AG09319 (cell line): Measurements from ENCODE around the gene SOCS7.

Experiments used
- DNase-seq: peaks from one replicate; pipeline ENCODE4 v3.0.0-alpha.2; 2010; ENCODE audit warnings: low read depth; ENCODE audit errors: extremely low read depth
- TF ChIP-seq, protein P1 (sequence below): IDR thresholded peaks from 2 replicates; pipeline ENCODE4 v1.5.1; 2011; ENCODE audit warnings: low read depth, mild to moderate bottlenecking, inconsistent platforms, low read length, moderate library complexity

The SOCS7 gene

DNA sequence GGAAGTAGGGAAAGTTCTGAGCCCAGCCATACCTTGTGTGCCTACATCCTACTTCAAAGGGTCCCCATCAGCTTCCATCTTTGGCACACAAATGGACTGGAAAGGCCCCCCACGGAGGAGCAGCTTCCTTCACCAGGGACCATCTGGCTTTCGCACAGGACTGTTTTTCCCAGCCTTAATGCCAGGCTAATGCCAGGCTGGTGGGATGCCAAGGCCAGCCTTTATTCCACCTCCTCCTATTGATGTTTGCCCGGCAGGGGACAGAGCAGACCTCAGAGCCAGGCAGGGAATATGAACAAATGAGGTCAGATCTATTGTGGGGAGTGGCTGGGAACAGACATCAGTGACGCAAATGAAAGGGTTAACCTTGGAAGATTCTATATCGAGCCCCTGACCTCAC lies 13.6 kb upstream of the SOCS7 start:
- no peak for DNase-seq

DNA sequence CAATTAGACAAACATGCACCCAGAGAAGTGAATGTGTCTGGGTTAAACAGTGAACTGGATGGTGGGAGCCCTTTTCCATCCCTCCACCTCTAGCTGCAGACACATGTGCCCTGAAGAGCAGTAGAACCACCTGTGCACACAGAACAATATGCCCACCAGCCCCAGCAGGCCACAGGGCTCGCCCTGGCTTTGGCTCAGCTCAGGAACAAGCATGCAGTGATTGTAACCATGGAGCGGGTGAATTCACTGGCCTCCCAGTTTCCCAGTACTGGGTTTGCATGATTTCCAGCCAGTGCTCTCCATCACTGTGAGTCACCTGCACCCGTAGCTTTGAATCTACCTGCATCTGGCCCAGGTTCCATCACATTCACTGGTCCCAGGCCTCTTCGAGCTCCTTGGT lies 13.1 kb upstream of the SOCS7 start:
- TF ChIP-seq, protein P1, sequence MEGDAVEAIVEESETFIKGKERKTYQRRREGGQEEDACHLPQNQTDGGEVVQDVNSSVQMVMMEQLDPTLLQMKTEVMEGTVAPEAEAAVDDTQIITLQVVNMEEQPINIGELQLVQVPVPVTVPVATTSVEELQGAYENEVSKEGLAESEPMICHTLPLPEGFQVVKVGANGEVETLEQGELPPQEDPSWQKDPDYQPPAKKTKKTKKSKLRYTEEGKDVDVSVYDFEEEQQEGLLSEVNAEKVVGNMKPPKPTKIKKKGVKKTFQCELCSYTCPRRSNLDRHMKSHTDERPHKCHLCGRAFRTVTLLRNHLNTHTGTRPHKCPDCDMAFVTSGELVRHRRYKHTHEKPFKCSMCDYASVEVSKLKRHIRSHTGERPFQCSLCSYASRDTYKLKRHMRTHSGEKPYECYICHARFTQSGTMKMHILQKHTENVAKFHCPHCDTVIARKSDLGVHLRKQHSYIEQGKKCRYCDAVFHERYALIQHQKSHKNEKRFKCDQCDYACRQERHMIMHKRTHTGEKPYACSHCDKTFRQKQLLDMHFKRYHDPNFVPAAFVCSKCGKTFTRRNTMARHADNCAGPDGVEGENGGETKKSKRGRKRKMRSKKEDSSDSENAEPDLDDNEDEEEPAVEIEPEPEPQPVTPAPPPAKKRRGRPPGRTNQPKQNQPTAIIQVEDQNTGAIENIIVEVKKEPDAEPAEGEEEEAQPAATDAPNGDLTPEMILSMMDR: no peak
- no peak for DNase-seq

More for the DNA sequence above, 13.6 kb upstream of the SOCS7 start:
- TF ChIP-seq, protein P1: no peak

GRCh38 chr17:38339891-38340290 lies 11.8 kb upstream of the SOCS7 start:
- TF ChIP-seq, protein P1: no peak
- no peak for DNase-seq

DNA sequence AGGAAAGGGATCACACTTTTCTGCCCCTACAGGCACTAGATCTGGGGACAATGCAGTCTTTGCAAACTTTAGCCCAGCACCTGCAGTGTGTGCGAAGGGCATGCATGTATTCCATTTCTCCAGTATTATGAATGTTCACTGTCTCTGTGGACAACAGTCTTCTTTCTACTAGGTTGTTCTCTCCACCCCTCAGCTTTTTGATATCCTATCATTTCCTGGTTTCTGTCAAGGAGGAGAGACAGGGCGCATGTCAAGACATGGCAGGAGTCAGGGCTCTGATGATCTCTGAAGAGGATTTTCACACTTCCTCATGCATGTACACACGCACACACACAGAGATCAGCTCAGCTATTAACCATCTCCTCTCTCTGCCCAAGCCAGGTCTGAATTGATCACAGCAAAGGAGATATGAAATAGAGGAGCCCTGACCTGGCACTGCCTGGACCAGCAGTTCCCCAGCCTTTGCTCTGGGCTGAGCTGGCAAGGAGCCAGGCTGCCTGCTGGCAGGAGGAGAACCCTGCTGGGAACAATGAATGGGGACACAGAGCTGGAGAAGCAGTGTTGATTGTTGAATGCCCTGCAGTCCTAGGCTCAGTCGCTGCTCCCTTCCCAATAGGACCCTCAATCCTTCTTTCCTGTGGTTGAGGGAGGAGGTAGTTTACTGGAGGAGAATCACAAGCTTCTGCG lies 10.5 kb upstream of the SOCS7 start:
- no peak for DNase-seq
- TF ChIP-seq, protein P1: no peak

GRCh38 chr17:38342886-38343607 lies 8.6 kb upstream of the SOCS7 start:
- DNase-seq: no peak

DNA sequence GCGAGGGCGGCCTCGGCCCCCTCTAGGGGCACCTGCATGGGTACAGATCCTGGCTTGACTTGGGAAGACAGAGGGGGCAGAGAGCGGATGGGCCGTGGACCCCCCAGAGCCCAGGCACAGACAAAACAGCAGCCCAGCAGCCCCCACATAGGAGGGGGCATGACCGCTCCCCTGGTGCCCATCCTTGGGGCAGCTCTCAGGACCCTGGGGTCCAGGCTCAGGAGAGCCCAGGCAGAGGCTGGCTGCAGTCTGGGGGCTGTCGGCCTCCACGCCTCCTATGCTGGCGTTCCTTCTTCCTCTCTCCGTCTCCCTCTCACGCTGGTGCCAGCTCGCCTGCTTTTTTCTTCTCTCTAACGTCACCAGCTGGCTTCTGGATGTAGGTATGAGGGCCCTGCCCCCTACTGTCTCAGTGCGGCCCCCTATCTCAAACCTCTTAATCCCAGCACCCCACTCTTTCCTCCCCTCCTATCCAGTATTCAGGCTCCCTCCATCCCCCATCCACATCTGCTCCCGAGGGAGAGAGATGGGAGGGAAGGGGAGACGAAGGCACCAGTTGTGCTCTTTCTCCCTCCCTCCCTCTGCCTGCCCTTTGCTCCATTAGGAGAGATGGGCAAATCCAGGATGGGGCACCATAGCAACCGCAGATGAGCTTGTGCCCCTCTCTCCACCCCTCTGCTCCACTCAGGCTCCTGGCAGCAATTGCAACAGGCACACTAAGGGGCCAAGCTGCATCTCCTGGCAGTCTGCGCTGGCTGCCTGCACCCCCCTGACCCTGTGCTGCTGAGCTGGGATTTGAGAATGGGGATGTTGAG lies 7.8 kb upstream of the SOCS7 start, which contains the start of gene GPR179:
GPR179 (minus strand) TSS at position 349 of the 812 bp plus-strand sequence; CDS start at position 182, 167 bp downstream.
- TF ChIP-seq, protein P1: no peak
- DNase-seq: no peak

More at GRCh38 chr17:38342886-38343607, 8.6 kb upstream of the SOCS7 start:
- TF ChIP-seq, protein P1: no peak

DNA sequence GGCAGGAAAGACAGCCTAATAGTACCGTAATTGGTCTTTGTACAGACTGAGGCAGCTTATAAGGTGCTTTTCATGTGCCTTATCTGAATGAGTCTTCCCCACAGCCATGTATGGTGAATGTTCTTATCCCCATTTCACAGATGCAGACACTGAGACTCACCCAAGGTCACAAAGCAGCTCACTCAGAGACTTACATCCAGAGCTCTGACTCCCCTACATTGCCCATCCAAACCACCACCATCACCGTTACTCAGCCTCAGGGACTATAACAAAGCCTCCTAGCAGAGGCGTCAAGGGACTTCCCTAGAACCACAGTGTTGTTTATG lies 7.3 kb upstream of the SOCS7 start:
- TF ChIP-seq, protein P1: no peak

More for the DNA sequence above, 7.3 kb upstream of the SOCS7 start:
- no peak for DNase-seq
